Kidney (tissue), 14 donors: Measurements from ENCODE around the gene GFRA1. TPM values are rescaled to one million over a fixed set of nuclear protein-coding genes. Genes with fewer than 3 reads are reported as not detected.

ENCODE experiments used
- DNase-seq, 5 donors: peaks; one replicate each; pipeline ENCODE4 v3.0.0-alpha.2; 2013 to 2020
- FAIRE-seq: peaks from 2 replicates; lab custom pipeline; 2012; peaks lifted over from hg19 to GRCh38; lab: Jason Lieb, UNC
- H3K27ac ChIP-seq, 2 donors: one replicate each; pipeline ENCODE4 v1.7.0; 2013; ENCODE audit warnings: low read depth in 2 of 2, low read length in 2 of 2, inconsistent platforms in 1 of 2
- H3K27me3 ChIP-seq: one replicate; pipeline ENCODE4 v1.7.1; 2013; ENCODE audit warnings: low read length, inconsistent platforms; ENCODE audit not compliant: control insufficient read depth, insufficient read depth
- H3K36me3 ChIP-seq, 3 donors: one replicate each; pipeline versions ENCODE4 v1.7.0 to v1.7.1; 2013; ENCODE audit warnings: low read length in 3 of 3, control low read depth in 1 of 3, inconsistent platforms in 1 of 3; ENCODE audit not compliant: insufficient read depth in 3 of 3, control insufficient read depth in 2 of 3
- H3K4me1 ChIP-seq, 3 donors: one replicate each; pipeline versions ENCODE4 v1.7.0 to v1.7.1; 2013; ENCODE audit warnings: low read length in 3 of 3, inconsistent platforms in 1 of 3, low read depth in 1 of 3; ENCODE audit not compliant: control insufficient read depth in 2 of 3, insufficient read depth in 2 of 3
- H3K4me3 ChIP-seq, 3 donors: one replicate each; pipeline versions ENCODE4 v1.7.0 to v1.8.1; 2013; ENCODE audit warnings: low read length in 3 of 3, control low read depth in 1 of 3, inconsistent platforms in 1 of 3
- H3K9ac ChIP-seq, 3 donors: one replicate each; pipeline versions ENCODE4 v1.7.0 to v1.7.1; 2013; ENCODE audit warnings: low read length in 3 of 3, control low read depth in 1 of 3, inconsistent platforms in 1 of 3
- H3K9me3 ChIP-seq, 3 donors: one replicate each; pipeline versions ENCODE4 v1.7.0 to v1.7.1; 2013; ENCODE audit warnings: low read length in 3 of 3, control low read depth in 1 of 3, inconsistent platforms in 1 of 3; ENCODE audit not compliant: control insufficient read depth in 2 of 3, insufficient read depth in 1 of 3
- intact Hi-C: fragments of 100-400 bp; cut with DNase I; formaldehyde crosslinking; loops from one replicate; pipeline ENCODE4 v1.11.1; 2022
- polyA plus RNA-seq: library from polyadenylated mRNA; stranded (reverse); fragments of 350-450 nt; fragmentation: Illumina TruSeq; extraction: RNeasy Lipid Tissue Mini Kit (QIAGEN cat#74804); gene quantifications from one replicate; pipeline ENCODE4 v1.2.3, GENCODE V29; 2014; ENCODE audit warnings: low read depth, low replicate concordance; ENCODE audit not compliant: insufficient read depth
- total RNA-seq: library from RNA; stranded (reverse); fragmentation: NEBNext Ultra II Directional; extraction: Animal tissue kit (Norgen Biotek cat#: 25700); gene quantifications from one replicate; pipeline ENCODE4 v1.2.1, GENCODE V29; 2021
- TF ChIP-seq, protein P1 (sequence below): IDR thresholded peaks from 3 replicates; pipeline ENCODE4 v1.5.1; 2012; ENCODE audit warnings: mild to moderate bottlenecking, moderate library complexity, borderline replicate concordance; ENCODE audit not compliant: insufficient read depth; ENCODE audit errors: extremely low read depth
- donor health status: control.
- donor health status: control.
- donor health status: control.
- donor health status: control.
- donor health status: control.
- donor health status: DM: yes; HTN: yes; CAD: no.
- donor health status: Normal renal cell carcinoma (clear cell type).

GFRA1 gene
- total and polyA plus RNA-seq, 2 donors from 2014 or later: 3.0 to 22.3 TPM

GRCh38 chr10:116184512-116184794 lies 88.6 kb downstream of the GFRA1 start:
- Histone ChIP-seq H3K4me1 (no peaks in the 10 kb centered on the region), H3K9ac (no peak overlapping the region), H3K27me3 (no peaks in the 10 kb centered on the region), H3K27ac (no peak overlapping the region), H3K36me3 (no peaks in the 10 kb centered on the region), H3K9me3 (no peaks in the 10 kb centered on the region), H3K4me3 (no peak overlapping the region)
- intact Hi-C loops: no loop called here
- FAIRE-seq: no peak
- TF ChIP-seq, protein P1, sequence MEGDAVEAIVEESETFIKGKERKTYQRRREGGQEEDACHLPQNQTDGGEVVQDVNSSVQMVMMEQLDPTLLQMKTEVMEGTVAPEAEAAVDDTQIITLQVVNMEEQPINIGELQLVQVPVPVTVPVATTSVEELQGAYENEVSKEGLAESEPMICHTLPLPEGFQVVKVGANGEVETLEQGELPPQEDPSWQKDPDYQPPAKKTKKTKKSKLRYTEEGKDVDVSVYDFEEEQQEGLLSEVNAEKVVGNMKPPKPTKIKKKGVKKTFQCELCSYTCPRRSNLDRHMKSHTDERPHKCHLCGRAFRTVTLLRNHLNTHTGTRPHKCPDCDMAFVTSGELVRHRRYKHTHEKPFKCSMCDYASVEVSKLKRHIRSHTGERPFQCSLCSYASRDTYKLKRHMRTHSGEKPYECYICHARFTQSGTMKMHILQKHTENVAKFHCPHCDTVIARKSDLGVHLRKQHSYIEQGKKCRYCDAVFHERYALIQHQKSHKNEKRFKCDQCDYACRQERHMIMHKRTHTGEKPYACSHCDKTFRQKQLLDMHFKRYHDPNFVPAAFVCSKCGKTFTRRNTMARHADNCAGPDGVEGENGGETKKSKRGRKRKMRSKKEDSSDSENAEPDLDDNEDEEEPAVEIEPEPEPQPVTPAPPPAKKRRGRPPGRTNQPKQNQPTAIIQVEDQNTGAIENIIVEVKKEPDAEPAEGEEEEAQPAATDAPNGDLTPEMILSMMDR: no peak
- no peak for DNase-seq

DNA sequence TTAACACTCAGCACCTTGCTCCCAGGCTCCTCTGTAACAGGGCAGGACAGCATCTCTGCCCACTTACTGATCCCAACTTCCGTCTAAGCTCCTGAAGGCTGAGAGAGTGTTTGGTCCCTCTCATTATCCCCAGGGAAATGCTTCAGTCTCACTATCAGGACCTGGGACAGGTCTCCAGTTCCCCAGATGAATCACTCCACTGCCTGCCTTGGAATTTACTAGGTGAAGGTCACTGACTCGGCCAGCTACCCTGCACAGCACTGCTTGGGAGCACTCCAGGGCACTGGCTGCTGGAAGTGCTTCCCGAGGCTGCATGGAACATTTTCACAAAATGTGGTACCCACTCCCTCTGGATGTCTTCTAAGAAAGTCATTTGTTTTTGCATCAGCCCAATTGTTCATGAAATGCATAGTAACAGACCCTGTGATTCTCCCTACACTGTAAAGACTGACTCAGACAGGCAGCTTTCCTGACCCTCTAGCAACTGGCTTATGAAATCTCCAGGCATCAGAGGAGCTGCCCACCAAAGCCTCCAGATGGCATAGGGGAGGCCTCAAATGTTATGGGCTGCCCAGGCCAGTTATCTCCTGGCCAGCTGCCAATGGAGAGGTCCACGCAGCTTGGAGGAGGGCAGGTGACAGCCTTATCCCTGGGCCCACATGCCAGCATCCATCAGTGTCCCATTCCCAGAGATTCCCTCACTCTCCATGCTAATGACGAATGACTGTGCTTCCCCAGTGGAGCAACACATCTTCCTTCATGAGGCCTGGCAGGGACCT lies 89.1 kb downstream of the GFRA1 start:
- Histone ChIP-seq H3K27ac (no peak overlapping the region), H3K4me1 (no peaks in the 10 kb centered on the region), H3K9me3 (no peaks in the 10 kb centered on the region), H3K27me3 (no peaks in the 10 kb centered on the region), H3K4me3 (no peak overlapping the region), H3K36me3 (no peaks in the 10 kb centered on the region), H3K9ac (no peak overlapping the region)
- peak in 4 of 5 donors; percentile 58 to 82 (median 70) for DNase-seq
- TF ChIP-seq, protein P1: no peak
- FAIRE-seq: no peak
- intact Hi-C loops: no loop called here

DNA sequence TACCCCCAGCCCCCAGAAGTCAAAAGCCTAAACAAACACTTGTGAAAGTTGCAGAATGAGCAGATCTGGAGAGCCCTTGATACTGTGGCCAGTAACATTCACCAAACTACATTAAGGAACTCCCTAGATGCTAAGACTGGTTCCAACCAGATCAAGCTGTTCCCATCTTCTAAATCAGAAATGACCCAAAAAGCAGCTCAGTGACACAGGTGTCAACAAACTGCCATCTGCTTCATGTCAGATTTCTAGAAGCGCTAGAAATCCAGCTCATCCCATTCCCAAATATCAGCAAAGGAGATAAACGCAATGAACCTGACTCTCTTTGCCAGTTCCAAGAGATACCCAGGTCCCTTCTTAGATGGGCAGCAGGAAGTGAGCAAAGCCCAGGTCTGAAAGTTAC lies 90.6 kb downstream of the GFRA1 start:
- H3K4me1 ChIP-seq: no peaks in the 10 kb centered on the region
- no peaks in the 10 kb centered on the region for H3K9me3 ChIP-seq
- intact Hi-C loops: no loop called here
- no peak for DNase-seq
- no peak overlapping the region for H3K4me3 ChIP-seq
- no peaks in the 10 kb centered on the region for H3K36me3 ChIP-seq
- H3K27me3 ChIP-seq: no peaks in the 10 kb centered on the region
- H3K9ac ChIP-seq: no peak overlapping the region
- H3K27ac ChIP-seq: no peak overlapping the region
- TF ChIP-seq, protein P1: no peak
- FAIRE-seq: no peak
